ENCODE measurements around the gene DDX1.
"Not testable (repeated sequence)": the region's sequence is repeated elsewhere in the genome, so short reads cannot be mapped to it uniquely, and the experiment has no call there.

DDX1 gene

DNA sequence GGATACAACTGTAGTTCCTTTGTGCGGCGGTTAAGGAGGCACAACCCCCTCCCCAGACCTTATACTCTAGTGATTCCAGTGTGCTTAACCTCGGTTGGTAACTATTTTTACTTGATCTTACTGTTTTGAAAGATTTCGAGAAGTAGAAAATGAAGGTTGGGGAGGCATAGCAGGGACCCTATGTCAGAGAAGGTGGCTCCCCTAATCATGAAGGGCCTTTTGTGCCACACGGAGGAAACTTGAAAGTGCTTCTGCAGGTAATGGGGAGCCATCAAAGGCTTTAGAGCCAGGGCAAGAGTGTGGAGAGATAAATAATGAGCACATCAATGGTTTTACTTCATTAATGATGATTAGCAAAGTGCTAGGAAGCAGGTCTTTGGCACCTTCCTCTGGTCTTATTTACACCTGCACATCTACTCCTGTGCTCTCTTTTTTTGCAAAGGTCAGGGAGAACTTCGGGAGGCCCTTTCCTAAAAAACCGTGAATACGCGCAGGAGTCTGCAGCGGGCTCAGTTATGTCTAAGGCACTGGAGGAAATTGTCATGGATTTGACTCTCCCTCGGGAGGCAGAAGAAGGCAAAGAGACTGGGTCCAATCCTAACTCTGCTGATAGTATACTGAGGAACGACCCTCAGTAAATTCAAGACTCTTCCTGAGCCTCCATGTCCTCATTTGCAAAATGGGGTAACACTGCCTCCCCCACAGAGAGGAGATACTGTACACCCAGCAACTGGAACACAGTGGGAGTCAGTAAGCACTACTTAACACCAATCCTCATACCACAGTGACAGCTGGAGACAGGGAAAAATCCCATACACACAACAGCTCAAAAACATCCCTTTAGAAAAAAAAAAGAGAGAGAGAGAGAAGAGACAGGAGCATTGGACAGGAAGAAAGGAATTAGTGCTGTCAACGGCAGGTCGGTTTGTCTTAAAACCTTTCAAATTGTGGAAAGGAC, 81.6 kb downstream of the DDX1 start:
- in situ Hi-C loops (cut with MboI; ENCODE audit: low sequenced_read_pairs) = no loop called here

DNA sequence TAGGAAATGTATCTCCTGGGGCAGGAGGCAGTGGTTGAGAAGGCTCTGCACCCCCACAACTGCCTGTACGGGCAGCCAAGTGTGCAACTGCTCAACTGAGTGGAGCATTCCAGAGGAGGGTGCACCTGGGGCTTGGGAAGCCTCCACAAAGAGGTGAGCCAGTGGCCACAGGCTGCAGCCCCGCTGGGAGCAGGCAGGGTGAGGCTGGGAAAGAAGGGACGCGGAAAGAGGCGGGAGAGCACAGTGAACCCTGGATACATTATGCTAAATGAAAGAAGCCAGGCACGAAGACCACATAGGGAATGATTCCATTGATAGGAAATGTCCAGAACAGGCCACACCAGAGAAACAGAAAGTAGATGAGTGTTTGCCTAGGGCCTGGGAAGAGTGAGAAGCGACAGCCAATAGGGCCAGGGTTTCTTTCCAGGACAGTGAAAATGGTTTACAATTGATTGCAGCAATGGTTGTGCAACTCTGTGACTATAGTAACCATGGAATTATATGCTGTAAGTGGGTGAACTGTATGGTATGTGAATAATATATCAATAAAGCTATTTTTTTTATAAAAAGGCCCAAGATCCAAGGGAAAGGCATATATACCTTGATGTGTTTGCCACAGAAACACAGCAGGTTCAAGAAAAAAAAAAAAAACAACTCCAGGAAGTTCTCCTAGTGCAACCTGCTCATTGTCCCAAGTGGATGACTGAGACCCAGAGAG, 82.4 kb downstream of the DDX1 start:
- in situ Hi-C loops (cut with MboI; ENCODE audit: low sequenced_read_pairs) = no loop called here

GRCh38 chr2:15674637-15675455, 83.2 kb downstream of the DDX1 start:
- in situ Hi-C loops (cut with MboI; ENCODE audit: low sequenced_read_pairs) = no loop called here

DNA sequence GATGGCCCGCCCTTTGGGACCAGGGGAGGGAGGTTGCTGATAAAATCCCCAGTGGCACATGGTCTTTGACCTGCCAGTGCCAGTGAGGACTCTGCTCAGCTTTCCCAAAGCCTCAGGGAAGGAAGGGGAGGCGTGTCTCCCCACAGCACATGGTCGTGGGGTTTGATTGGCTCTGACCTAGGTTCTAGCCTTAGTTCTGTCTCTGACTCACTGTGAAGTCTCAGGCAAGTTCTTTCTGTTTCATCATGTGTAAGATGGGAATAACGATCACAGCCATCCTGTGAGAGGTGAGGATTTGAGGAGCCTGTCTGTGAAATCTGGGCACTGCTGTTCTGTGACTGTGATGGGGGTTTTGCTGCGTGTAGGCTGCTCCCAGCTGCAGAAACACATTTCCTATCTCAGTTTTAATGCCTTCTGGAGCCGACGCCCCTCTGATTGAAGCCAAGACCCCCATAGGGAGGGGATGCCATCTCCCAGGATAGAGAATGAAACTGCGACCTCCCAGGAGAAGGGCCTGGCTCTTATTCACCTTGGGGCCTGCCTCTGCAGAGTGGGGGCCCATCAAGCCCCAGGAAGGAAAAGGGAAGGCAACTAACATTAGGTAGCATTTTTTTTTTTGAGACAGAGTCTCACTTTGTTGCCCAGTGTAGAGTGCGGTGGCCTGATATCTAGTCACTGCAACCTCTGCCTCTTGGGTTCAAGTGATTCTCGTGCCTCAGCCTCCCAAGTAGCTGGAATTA, 84.0 kb downstream of the DDX1 start:
- in situ Hi-C loops (cut with MboI; ENCODE audit: low sequenced_read_pairs) = no loop called here

DNA sequence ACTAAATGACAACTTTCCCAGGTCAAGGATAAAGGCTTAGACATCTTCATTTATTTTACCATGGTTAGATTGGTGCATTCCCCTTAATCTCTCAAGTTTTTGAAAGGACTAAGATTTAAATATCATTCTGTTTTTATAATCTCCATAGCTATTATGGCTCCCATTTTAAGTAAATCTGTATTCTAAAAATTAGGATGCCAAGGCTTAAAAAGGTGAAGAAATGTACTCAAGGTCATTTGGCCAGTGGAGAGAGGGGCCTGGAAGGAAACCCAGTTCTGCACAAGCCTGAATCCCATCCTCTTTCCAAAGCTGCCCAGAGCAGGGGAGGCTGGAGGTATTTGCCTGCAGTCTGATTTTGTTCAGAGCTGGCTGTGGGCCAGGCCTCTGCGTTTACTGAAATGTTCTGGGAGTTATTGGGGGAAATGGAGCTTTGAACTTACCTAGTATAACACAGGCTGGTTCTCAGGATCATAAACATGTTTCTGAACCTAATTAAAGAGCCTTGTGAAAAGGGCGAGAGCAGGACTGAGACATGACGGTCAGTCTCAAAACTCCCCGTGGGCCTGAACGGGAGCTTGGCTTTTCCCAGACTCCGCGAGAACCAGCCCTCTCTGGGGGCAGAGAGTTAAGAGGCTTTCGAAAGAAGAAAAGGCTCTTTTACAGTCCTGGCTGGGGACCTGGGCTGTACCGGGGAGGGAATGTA, 85.6 kb downstream of the DDX1 start:
- in situ Hi-C loops (cut with MboI; ENCODE audit: low sequenced_read_pairs) = no loop called here

DNA sequence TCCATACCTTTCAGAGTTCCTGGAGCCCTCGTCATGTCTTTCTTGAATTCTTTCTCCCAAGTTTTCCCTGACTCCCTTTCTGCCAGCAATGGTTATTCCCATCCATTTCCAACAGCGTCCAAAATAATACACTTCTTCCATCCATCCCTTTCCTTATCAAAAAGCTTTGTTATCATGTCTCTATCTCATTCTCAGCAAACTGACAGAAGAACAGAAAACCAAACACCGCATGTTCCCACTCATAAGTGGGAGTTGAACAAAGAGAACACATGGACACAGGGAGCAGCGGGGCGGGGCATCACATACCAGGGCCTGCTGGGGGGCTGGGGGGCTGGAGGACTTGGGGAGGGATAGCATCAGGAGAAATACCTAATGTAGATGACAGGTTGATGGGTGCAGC, 86.7 kb downstream of the DDX1 start:
- in situ Hi-C loops (cut with MboI; ENCODE audit: low sequenced_read_pairs) = no loop called here

DNA sequence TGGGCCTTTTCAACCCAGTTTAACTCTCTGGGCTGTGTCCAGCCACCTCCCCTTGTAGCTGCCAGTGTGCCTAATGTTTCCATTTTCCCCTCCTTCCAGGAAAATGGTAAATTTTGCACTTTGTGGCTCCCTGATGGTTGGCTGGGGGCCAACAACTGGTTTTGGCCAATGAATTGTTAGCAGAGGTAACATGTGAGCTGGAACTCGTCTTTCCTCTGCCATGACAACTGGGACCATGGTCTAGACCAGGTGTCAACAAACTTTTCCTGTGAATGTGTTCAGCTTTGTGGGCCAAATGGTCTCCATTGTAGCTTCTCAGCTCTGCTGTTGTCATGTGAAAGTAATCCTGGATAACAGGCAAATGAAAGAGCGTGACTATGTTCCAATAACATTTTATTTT, 87.2 kb downstream of the DDX1 start:
- in situ Hi-C loops (cut with MboI; ENCODE audit: low sequenced_read_pairs) = no loop called here

GRCh38 chr2:15679386-15679924, 87.8 kb downstream of the DDX1 start:
- in situ Hi-C loops (cut with MboI; ENCODE audit: low sequenced_read_pairs) = no loop called here

- in situ Hi-C loops (cut with MboI; ENCODE audit: low sequenced_read_pairs) = not testable (repeated sequence)
Measured at GRCh38 chr2:15680132-15680531, 88.5 kb downstream of the DDX1 start.

All from hTERT RPE-1 (cell line).